GM13977 (cell line): Measurements from ENCODE around the gene PPM1J.
A peak's percentile ranks its signal among the peaks of the same experiment; 100 is the strongest.

Experiments used
- DNase-seq: peaks from one replicate; pipeline ENCODE4 v3.0.0; 2012; ENCODE audit warnings: low spot score
- in situ Hi-C: fragments of 300-500 bp; cut with MboI; formaldehyde crosslinking; loops from one replicate; pipeline ENCODE4 v1.12.0; 2022; ENCODE audit warnings: low sequenced_read_pairs, low pct_unique_long_range_greater_than_20kb, mixed read lengths, inconsistent platforms; ENCODE audit not compliant: unreplicated experiment
- TF ChIP-seq, protein P1 (sequence below): IDR thresholded peaks from 2 replicates; pipeline ENCODE4 v1.5.1; 2012; ENCODE audit warnings: mild to moderate bottlenecking, control low read depth; ENCODE audit not compliant: insufficient read depth; ENCODE audit errors: extremely low read depth, missing control alignments

PPM1J gene

DNA sequence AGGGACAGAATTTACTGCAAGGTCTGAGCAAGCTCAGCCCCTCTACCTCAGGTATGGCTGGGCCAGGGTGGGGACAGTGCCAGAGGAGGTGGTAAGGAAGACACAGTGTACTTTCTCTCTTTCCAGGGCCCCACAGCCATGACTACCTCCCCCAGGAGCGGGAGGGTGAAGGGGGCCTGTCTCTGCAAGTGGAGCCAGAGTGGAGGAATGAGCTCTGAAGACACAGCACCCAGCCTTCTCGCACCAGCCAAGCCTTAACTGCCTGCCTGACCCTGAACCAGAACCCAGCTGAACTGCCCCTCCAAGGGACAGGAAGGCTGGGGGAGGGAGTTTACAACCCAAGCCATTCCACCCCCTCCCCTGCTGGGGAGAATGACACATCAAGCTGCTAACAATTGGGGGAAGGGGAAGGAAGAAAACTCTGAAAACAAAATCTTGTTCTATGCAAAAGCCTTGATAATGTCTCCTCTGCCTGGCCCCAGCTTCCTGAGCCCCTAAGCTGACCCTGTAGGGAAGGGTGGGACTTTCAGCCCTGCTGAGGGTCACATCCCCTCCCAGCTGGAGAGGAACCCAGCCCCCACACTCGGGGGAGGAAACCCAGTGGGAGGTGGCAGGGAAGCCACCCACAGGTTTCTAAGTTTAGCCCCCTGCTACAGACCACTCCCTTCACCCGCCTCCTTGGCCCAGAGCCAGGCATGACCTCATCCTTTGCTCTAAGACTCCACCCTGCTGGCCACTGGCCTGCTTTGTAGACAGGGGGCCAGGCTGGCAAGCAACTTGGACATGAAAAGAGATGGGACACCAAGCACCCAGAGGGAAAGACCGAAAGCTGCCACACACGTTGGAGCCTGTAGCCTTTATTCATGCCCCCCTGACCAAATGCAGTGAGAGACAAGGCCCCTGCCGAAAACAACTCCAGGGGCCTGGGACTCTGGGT, 14.6 kb downstream of the PPM1J start:
- peak; percentile 79 for DNase-seq
- TF ChIP-seq, protein P1, sequence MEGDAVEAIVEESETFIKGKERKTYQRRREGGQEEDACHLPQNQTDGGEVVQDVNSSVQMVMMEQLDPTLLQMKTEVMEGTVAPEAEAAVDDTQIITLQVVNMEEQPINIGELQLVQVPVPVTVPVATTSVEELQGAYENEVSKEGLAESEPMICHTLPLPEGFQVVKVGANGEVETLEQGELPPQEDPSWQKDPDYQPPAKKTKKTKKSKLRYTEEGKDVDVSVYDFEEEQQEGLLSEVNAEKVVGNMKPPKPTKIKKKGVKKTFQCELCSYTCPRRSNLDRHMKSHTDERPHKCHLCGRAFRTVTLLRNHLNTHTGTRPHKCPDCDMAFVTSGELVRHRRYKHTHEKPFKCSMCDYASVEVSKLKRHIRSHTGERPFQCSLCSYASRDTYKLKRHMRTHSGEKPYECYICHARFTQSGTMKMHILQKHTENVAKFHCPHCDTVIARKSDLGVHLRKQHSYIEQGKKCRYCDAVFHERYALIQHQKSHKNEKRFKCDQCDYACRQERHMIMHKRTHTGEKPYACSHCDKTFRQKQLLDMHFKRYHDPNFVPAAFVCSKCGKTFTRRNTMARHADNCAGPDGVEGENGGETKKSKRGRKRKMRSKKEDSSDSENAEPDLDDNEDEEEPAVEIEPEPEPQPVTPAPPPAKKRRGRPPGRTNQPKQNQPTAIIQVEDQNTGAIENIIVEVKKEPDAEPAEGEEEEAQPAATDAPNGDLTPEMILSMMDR, result no peak
- in situ Hi-C loops, result loop anchor here (10.0 kb wide), 1 partner anchor 306 kb away; the partner anchor contains the start of gene CTTNBP2NL

DNA sequence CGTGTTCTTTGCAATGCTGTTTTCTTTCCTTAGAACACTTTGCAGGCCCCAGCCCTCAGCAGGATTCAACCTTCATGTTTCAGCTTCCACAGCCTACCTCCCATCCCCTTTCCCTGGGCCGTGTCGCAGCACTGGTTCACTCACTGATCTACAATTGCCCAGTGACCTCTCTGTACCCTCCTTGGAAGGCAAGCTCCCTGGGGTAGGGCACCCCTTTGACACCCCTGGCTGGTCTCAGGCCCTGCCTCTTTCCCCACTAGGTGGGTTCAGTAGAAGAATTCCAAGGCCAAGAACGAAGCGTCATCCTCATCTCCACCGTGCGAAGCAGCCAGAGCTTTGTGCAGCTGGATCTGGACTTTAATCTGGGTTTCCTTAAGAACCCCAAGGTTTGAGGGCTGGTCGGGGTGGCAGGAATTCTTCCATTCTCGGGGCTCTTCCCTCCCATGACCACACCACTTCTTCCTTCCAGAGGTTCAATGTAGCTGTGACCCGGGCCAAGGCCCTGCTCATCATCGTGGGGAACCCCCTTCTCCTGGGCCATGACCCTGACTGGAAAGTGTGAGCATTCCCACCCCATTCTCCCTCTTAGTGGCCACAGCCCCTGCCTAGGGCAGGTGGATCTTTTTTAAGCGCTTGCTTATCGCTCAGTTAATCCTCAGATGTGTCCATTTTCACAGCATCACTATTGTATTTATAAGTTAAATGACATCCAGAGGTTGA, 15.5 kb downstream of the PPM1J start:
- DNase-seq, result no peak
- TF ChIP-seq, protein P1, result no peak
- in situ Hi-C loops, result loop anchor here (10.0 kb wide), 1 partner anchor 305 kb away; the partner anchor contains the start of gene CTTNBP2NL

DNA sequence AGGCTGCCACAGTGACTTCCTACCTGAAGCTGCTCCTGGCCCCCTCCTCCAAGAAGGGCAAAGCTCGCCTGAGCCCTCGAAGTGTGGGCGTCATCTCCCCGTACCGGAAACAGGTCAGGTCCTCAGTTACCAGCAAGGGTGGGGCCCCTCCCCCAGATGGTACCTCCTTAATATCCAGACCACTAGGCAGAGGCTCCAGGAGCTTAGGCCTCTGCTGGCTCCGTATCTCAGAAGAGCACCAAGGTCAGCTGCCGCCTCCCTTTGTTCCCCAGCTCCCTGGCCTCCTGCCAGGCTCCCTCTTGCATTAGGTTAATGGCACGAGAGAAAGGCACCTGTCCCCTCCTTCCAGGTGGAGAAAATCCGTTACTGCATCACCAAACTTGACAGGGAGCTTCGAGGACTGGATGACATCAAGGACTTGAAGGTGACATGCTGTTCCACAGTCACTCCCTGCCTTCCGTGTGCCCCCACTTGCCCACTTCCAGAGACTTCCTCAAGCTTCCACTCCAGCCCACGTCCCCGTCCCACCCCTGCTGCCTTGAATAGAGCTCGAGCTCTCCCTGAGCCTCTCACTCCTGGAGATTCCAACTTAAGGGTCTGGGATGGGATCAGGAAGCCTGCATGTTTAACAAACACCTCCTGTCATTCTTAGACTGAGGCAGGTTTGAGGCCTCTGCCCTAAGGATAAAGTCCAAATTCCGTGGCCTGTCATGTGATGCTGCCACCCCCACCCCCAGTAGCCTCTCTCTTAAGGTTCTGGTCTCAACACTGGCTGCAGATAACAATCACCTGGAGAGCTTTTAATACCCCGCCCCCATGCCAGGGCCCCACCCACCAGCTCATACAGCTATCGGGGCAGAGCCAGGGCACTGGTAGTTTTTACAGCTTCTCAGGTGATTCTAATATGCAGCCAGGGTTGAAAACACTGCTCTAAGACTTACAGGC, 16.5 kb downstream of the PPM1J start:
- TF ChIP-seq, protein P1, result no peak
- DNase-seq, result no peak
- in situ Hi-C loops, result no loop called here

DNA sequence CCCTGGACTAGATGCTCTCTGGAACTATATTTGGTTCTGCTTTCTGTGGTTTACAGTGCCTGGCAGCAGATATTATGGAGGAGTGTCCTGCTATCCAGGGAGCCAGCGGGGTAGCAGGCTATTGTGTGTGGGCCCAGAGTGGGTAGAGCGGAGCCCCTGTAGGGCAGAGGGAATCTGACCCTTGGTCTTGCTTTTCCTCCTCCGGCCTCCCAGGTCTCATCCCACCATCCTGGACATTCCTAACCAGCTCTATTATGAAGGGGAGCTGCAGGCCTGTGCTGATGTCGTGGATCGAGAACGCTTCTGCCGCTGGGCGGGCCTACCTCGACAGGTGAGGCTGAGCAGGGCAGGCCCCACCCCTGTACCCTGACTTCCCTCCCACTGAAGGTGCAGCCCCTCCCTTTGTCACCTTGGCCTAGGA, 17.3 kb downstream of the PPM1J start:
- TF ChIP-seq, protein P1, result no peak
- in situ Hi-C loops, result no loop called here
- DNase-seq, result no peak

DNA sequence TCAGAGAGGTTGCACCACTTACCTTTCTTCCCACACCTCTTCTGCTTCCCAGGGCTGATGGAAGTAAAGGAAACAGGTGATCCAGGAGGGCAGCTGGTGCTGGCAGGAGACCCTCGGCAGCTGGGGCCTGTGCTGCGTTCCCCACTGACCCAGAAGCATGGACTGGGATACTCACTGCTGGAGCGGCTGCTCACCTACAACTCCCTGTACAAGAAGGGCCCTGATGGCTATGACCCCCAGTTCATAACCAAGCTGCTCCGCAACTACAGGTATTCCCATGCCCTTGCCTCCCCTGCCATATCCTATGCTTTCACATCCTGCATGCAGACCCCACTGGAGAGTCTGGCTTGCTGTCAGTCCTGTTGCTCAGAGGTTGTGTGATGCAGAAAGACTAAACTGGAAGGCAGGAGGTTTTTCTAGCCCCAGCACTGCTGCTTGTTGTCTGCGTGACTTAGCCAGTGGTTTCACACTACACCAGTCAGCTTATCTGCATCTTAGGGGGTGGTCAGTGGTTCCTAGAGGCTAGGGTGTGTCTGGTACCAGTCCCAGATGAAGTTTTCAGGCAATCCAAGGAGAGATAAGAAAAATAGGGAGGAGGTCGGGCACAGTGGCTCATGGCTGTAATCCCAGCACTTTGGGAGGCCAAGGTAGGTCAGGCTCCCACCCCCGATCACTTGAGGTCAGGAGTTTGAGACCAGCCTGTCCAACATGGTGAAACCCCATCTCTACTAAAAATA, 18.4 kb downstream of the PPM1J start:
- in situ Hi-C loops, result no loop called here
- DNase-seq, result no peak
- TF ChIP-seq, protein P1, result no peak

DNA sequence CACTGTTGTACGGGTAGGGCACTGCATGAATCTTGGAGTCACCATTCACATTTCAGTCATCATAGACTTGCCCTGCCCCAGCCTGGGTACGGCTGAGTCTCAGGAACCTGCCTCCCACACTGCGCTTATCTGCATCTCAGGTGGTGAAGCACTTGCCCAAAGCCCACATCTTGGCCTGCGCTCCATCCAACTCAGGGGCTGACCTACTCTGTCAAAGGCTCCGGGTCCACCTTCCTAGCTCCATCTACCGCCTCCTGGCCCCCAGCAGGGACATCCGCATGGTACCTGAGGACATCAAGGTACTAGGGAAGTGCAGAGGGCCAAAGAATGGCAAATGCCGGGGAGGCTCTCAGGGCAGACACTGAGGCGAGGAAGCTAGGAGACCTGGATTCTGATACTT, 19.9 kb downstream of the PPM1J start:
- TF ChIP-seq, protein P1, result no peak
- no peak for DNase-seq
- in situ Hi-C loops, result no loop called here
